ENCODE measurements around the gene ERP27. TPM values are rescaled to one million over a fixed set of nuclear protein-coding genes. Genes with fewer than 3 reads are reported as not detected.

Gene ERP27
- total RNA-seq, 1 donor from 2014 or later: 1.0 TPM

DNA sequence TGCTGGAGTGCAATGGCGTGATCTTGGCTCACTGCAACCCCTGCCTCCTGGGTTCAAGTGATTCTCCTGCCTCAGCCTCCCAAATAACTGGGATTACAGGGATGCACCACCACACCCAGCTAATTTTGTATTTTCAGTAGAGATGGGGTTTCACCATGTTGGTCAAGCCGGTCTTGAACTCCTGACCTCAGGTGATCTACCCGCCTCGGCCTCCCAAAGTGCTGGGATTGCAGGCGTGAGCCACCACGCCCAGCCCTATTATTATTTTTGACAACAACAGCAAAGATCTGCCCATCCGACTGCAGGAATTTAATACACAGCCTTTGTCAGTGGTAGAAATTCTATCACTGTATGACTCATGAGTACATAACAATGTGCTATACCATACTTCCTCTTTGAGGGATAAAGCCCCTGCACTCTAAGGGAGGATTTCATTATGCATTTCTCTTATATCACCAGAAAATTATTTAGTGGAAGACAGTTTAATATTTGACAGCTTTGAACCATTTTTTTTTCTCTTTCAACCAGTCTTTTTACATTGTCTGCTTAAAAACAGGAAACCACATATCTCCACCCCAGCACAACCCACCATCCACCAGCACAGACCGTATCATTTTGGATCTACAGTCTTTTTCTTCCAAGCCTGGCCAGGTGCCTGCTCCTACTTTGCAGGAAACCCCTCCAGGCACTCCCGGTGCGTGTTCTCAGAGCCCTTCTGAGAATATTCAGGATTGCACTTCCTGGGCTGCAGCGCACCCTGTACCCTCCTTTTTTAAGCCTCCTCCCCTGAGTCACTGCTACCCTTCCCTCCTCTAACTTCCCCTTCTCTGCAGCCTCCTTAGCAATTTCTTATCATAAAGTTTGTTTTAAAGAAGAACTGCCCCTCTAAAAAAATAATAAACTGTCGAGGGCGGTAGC is 22.5 kb upstream of the ERP27 start:
- DNase-seq (ENCODE audit: low spot score) (no peak), ATAC-seq (peak; percentile 53)
- intact Hi-C loops (cut with DNase I): no loop called here

- DNase-seq (ENCODE audit: low spot score): no peak
- ATAC-seq: no peak
- intact Hi-C loops (cut with DNase I): no loop called here
These were observed 21.7 kb upstream of the ERP27 start for GRCh38 chr12:14959916-14960496.

DNA sequence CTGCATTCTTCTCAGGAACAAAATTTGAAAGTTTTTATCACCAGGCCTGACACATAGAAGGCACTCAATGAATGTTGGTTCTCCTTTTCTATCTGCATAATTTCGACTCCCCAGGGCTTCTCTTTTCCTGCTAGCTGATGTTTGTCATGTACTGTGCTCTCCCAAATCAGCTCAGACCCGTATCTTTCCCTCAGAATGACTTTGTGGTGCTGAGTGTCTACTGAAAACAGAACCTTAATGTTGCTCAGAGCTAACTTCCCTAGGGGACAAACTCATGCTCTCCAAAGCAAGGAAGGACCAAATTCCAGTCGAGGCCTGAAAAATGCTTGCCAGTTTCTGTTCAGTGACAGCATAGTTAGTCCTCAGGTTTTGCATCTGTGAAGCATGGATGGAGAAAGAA is 21.1 kb upstream of the ERP27 start:
- intact Hi-C loops (cut with DNase I): no loop called here
- DNase-seq (ENCODE audit: low spot score) (no peak), ATAC-seq (no peak)

GRCh38 chr12:14959126-14959440 is 20.7 kb upstream of the ERP27 start:
- DNase-seq (ENCODE audit: low spot score) (no peak), ATAC-seq (no peak)
- intact Hi-C loops (cut with DNase I): no loop called here

DNA sequence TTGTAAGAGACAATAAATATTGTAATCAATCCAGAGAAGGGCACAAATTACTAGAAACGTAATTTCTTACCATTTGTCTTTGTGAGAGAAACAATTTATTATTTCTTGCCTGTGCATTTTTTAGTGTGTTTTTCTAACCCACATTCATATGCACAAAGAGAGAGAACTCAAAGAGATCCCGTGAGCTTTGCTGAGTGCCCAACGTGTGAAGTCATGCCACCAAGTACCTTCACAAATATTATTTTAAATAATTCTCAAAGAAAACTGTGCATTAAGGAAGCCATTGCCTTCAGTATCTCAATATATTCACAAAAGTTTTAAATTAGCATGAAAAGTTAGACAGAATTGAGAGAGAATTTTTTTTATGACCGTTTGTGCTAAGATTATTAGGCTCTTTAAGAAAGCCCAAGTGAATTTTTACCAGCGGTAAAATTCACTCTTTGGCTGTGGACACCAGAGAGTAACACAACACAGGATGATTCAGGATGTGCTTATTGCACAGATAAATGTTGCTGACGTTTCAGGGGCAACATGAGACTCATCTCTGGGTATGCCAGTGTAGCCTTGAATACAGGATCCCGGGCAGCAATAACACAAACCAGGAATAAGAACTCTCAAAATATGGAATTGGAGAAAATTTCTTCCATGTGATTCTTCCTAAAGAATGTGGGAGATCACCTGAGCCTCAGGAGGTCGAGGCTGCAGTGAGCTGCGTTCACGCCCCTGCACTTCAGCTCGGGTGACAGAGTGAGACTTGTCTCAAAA is 20.2 kb upstream of the ERP27 start:
- DNase-seq (ENCODE audit: low spot score) (no peak), ATAC-seq (no peak)
- intact Hi-C loops (cut with DNase I): no loop called here

- DNase-seq (ENCODE audit: low spot score): no peak
- intact Hi-C loops (cut with DNase I): no loop called here
- ATAC-seq: no peak
These were observed 19.3 kb upstream of the ERP27 start for GRCh38 chr12:14957551-14958168.

DNA sequence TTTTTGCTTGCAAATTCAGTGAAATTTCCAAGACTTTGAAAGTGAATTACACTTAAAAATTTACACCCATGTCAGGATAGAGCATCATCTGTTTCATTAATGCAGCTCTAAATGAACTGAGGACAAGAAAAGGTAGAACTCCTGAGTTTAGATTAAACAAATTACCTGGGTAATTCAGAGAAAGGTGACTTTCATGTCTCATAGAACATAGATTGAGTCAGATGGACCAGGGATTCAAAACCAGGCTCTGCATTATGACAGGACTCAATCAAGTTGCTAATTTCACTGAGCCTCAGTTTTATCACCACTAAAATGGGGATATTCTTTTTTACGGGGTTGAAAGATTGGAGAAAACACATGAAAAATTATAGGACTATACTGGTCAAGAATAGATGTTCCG is 18.6 kb upstream of the ERP27 start:
- DNase-seq (ENCODE audit: low spot score) (no peak), ATAC-seq (no peak)
- intact Hi-C loops (cut with DNase I): no loop called here

GRCh38 chr12:14956024-14956891 is 17.9 kb upstream of the ERP27 start:
- no peak for DNase-seq (ENCODE audit: low spot score)
- intact Hi-C loops (cut with DNase I): no loop called here
- no peak for ATAC-seq

DNA sequence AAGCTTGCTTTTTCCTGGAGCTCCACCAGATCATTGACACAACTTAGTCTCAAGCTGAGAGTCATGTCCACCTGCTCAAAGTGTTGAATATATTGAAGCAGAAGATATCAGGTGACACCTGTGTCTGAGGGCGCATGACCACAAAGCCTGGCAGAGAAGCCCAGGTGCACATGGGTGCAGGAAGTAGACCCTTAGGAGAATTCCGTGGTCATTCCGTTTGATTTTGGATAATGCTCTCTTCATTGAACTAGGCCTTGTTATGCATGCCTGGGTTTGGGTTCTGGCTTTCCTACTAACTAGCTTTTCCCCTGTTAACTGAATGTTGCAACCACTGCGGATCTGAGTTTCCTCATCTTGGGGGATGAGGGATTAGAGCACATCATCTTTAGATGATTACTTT is 15.9 kb upstream of the ERP27 start:
- intact Hi-C loops (cut with DNase I): no loop called here
- DNase-seq (ENCODE audit: low spot score): no peak
- no peak for ATAC-seq

- intact Hi-C loops (cut with DNase I): no loop called here
- ATAC-seq (no peak), DNase-seq (ENCODE audit: low spot score) (no peak)
These were observed 15.4 kb upstream of the ERP27 start for GRCh38 chr12:14953752-14954151.

GRCh38 chr12:14952299-14952921 is 14.1 kb upstream of the ERP27 start:
- DNase-seq (ENCODE audit: low spot score): no peak
- ATAC-seq: peak; percentile 80
- intact Hi-C loops (cut with DNase I): no loop called here

DNA sequence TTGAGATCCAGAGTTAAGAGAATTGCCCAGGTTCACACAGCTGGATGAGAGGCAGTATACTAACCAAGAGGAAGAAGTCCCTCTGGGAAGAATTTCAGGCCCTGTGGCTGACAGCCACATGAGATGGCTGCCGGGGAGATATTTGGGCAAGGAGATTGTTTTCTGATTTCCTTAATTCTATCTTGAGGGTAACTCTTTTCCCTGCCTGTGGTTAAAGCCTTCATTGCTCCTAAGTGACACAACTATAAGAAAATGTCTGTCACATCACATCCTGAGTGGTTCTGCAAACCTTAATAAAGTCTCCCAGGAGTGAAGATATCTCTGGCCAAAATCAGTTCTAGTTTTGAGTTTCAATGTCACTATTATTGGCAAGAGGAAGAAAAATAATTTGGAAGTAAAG is 13.5 kb upstream of the ERP27 start:
- intact Hi-C loops (cut with DNase I): no loop called here
- no peak for ATAC-seq
- DNase-seq (ENCODE audit: low spot score): no peak

- ATAC-seq: no peak
- intact Hi-C loops (cut with DNase I): no loop called here
- no peak for DNase-seq (ENCODE audit: low spot score)
These were observed 12.8 kb upstream of the ERP27 start for GRCh38 chr12:14950982-14951746.

DNA sequence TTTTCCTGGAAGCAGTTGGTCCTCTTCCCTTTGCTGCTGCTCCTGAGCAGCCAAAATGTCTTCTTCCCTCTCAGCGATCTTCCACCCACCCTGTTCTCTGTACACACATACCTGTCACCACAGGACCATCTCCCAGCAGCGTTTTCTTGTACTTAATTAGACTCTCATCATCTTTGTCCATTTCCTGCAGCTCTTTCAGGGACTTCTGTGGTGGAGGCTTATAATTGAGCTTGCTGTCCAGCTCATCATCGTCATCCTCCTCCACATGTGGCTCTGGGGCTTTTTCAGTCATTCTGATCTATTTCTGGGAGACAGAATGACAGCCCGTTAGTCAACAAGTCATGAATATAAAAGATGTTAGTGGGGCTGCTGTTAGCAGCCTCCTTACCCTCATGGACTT is 12.1 kb upstream of the ERP27 start:
- ATAC-seq: no peak
- intact Hi-C loops (cut with DNase I): no loop called here
- no peak for DNase-seq (ENCODE audit: low spot score)

DNA sequence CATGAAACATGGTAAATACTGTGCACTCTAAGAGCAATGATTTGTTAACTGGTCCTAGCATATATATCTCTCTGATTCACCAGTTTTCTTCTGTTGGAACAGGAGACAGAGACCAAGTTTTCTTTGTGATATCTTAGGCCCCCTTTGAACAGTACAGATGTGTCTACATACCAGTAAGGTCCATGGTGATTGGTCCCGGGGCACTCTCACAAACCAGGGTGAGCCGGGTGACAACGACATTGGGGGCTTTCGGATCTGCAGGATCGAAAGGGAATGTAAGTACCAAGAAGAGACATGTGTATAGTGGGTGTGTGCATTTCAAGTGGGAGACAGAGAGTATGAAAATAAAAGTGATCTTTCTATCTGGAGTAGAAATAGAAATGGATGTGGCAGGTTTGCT is 11.3 kb upstream of the ERP27 start:
- intact Hi-C loops (cut with DNase I): no loop called here

GRCh38 chr12:14948672-14949071 is 10.3 kb upstream of the ERP27 start:
- no peak for DNase-seq (ENCODE audit: low spot score)
- intact Hi-C loops (cut with DNase I): no loop called here

More for the DNA sequence above, 11.3 kb upstream of the ERP27 start:
- DNase-seq (ENCODE audit: low spot score) (no peak), ATAC-seq (no peak)

DNA sequence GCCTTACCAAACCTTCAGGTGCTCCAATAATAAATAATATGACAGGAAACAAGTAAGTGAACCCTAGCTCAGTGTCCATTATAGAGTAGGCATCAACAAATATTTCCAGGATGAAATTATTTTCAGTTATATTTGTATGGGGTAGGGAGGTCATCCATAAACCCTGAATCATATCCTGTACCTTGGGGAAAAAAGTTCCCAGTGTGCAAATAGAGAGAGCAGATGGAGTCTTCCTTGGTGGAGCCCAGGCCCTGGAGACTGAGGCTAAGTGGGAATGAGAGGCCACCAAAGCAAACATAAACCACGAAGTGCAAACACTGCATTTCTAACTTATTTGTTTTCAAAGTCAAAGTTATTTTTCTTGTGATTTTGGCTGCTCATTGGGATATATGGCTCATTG is 8.5 kb upstream of the ERP27 start:
- DNase-seq (ENCODE audit: low spot score) (no peak), ATAC-seq (no peak)
- intact Hi-C loops (cut with DNase I): no loop called here

More at GRCh38 chr12:14948672-14949071, 10.3 kb upstream of the ERP27 start:
- peak; percentile 92 for ATAC-seq

GRCh38 chr12:14946162-14946561 is 7.8 kb upstream of the ERP27 start:
- ATAC-seq: peak; percentile 50
- intact Hi-C loops (cut with DNase I): no loop called here
- DNase-seq (ENCODE audit: low spot score): no peak

Data from sciatic nerve (tissue), 2 donors.